Measurements from ENCODE around the gene TENT4A. TPM values are rescaled to one million over a fixed set of nuclear protein-coding genes. Genes with fewer than 3 reads are reported as not detected.

The TENT4A gene
- total RNA-seq, 1 experiment from 2014 or later: 25.6 TPM

DNA sequence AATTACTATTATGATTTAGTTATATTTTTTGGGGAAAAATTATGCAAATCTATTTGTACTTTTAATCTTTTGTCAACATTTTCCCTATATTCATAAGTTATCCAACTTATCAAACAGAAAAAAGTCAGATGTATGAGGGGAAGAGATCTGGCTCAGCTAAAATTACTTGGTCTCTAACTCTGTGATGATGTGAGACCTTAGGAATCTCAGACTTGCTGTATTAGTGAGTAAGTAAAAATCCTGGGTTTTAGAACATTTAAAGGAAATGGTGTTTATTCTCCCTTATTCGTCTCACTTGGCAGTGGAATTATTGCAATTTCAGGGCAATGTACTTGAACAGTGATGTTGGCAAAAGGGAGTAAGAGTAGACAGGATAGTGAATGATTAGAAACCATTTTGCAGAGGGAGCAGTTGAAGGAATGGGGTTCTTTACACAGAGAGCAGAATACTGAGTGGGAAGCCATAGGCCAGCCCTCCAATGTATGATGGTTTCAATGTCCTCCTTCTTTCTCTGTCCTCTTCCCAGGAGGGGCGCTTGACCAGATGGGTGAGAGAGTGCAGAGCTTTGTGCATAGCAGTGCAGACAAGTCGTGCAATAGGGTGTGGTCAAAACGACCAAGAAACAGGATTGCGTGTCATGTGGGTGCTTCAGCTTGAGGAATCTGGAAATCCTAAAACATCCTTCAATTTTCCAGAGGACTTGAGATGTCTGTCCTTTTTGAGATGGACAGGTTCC lies 91.7 kb downstream of the TENT4A start:
- no peak overlapping the region for H4K8ac ChIP-seq (replicated peaks; ENCODE audit: insufficient read length, low read depth, low read length)
- H3K36me3 Mint-ChIP-seq (ENCODE audit: insufficient read depth in 1 of 3, low read depth in 3 of 3): peaks cover 5 to 11% (median 11%) of the 10 kb centered on the region in 3 experiments; a peak in 4 of 7 replicates
- H4K5ac ChIP-seq (ENCODE audit: insufficient read length, low read depth, low read length): no peak overlapping the region
- H3K27me3 Mint-ChIP-seq (ENCODE audit: low read depth): peaks cover 7% of the 10 kb centered on the region; the same call in 1 of the 2 replicates
- TF ChIP-seq, protein P1, sequence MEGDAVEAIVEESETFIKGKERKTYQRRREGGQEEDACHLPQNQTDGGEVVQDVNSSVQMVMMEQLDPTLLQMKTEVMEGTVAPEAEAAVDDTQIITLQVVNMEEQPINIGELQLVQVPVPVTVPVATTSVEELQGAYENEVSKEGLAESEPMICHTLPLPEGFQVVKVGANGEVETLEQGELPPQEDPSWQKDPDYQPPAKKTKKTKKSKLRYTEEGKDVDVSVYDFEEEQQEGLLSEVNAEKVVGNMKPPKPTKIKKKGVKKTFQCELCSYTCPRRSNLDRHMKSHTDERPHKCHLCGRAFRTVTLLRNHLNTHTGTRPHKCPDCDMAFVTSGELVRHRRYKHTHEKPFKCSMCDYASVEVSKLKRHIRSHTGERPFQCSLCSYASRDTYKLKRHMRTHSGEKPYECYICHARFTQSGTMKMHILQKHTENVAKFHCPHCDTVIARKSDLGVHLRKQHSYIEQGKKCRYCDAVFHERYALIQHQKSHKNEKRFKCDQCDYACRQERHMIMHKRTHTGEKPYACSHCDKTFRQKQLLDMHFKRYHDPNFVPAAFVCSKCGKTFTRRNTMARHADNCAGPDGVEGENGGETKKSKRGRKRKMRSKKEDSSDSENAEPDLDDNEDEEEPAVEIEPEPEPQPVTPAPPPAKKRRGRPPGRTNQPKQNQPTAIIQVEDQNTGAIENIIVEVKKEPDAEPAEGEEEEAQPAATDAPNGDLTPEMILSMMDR (conservative IDR thresholded peaks at IDR 0.05): no peak
- H3K9me3 ChIP-seq (ENCODE audit: control insufficient read depth, low read depth, low read length): peaks cover 5% of the 10 kb centered on the region
- no peak overlapping the region for H2BK12ac ChIP-seq (ENCODE audit: insufficient read length, low read depth, low read length)
- H3K18ac ChIP-seq (ENCODE audit: insufficient read length, low read depth, low read length): no peak overlapping the region
- H3K14ac ChIP-seq (ENCODE audit: insufficient read depth, low read length): no peak overlapping the region
- no peak overlapping the region for H2AK5ac ChIP-seq (ENCODE audit: insufficient read length, low read length)
- no CpG with 5 or more reads among the region's 5 CpGs for WGBS (ENCODE audit: extremely low coverage, insufficient read length, low lambda C conversion rate)
- H3K4me2 ChIP-seq (ENCODE audit: insufficient read depth, insufficient read length, low read length): no peak overlapping the region
- DNase-seq: no peak
- H2BK120ac ChIP-seq (ENCODE audit: low read depth, low read length, poor library complexity, severe bottlenecking): no peak overlapping the region
- no peaks in the 10 kb centered on the region for H3K79me2 ChIP-seq (ENCODE audit: insufficient read depth, low read length)
- no peaks in the 10 kb centered on the region for H4K20me1 ChIP-seq (ENCODE audit: control insufficient read depth, insufficient read depth, insufficient read length)
- H3K4me3 Mint-ChIP-seq: no peak overlapping the region
- H3K23me2 ChIP-seq (ENCODE audit: insufficient read length, low read depth, low read length, poor library complexity, severe bottlenecking): no peaks in the 10 kb centered on the region
- H2BK20ac ChIP-seq (ENCODE audit: low read depth, low read length, poor library complexity, severe bottlenecking): no peak overlapping the region
- H2BK5ac ChIP-seq (ENCODE audit: insufficient read length, low read length): no peak overlapping the region
- no peak overlapping the region for H3K4ac ChIP-seq (ENCODE audit: low read depth, low read length)
- H3T11ph ChIP-seq (ENCODE audit: low read length): no peak overlapping the region
- no peak overlapping the region for H2BK15ac ChIP-seq (ENCODE audit: low read depth, low read length)
- H3K23ac ChIP-seq (ENCODE audit: insufficient read length, low read depth, low read length): no peak overlapping the region
- H3K79me1 ChIP-seq (ENCODE audit: insufficient read depth, low read depth, low read length, poor library complexity, severe bottlenecking): no peaks in the 10 kb centered on the region
- H2AFZ ChIP-seq (ENCODE audit: low read length): no peak overlapping the region
- H3K9ac ChIP-seq (ENCODE audit: extremely low read depth, insufficient read length, low read length): no peak overlapping the region
- no peak overlapping the region for H3K27ac ChIP-seq (ENCODE audit: insufficient read length, low read depth, low read length)
- no peak overlapping the region for H3K27ac Mint-ChIP-seq
- H3K27me3 ChIP-seq (ENCODE audit: insufficient read depth, low read length): no peaks in the 10 kb centered on the region
- peaks cover 19 to 35% of the 10 kb centered on the region in 2 experiments for H3K9me3 Mint-ChIP-seq
- H3K4me1 ChIP-seq (ENCODE audit: insufficient read depth, low read length): no peaks in the 10 kb centered on the region
- no peaks in the 10 kb centered on the region for H3K4me1 Mint-ChIP-seq
- H4K91ac ChIP-seq (ENCODE audit: insufficient read length, low read depth, low read length): no peak overlapping the region
- no peak overlapping the region for H3K56ac ChIP-seq (ENCODE audit: insufficient read length, low read depth, low read length)
